Stomach (tissue), 9 donors: Measurements from ENCODE around the gene H2BK1. TPM values are rescaled to one million over a fixed set of nuclear protein-coding genes. Genes with fewer than 3 reads are reported as not detected.
A peak's percentile ranks its signal among the peaks of the same experiment; 100 is the strongest.

ENCODE experiments used
- DNase-seq, 2 donors: peaks; one replicate each; pipeline versions ENCODE4 v3.0.0 to v3.0.0-alpha.2; 2013 to 2019
- H3K27ac ChIP-seq, 5 donors: fragments of 200-600 bp in 4 of 5; sonication (generic) in 4 of 5; one replicate each; pipeline ENCODE4 v1.5.1; 2013 to 2019; ENCODE audit warnings: mild to moderate bottlenecking in 1 of 5, moderate library complexity in 1 of 5
- H3K27me3 ChIP-seq, 3 donors: fragments of 200-600 bp; sonication (generic); one replicate each; pipeline ENCODE4 v1.5.1; 2017 to 2019; ENCODE audit warnings: mixed run types in 1 of 3
- H3K36me3 ChIP-seq, 4 donors: fragments of 200-600 bp; sonication (generic); 1 replicate in 3 of 4; 2 replicates in 1 of 4; pipeline ENCODE4 v1.5.1; 2016 to 2019
- H3K4me1 ChIP-seq, 4 donors: fragments of 200-600 bp; sonication (generic); one replicate each; pipeline ENCODE4 v1.5.1; 2016 to 2019
- H3K4me3 ChIP-seq, 4 donors: fragments of 200-600 bp; sonication (generic) in 3 of 4; one replicate each; pipeline ENCODE4 v1.5.1; 2016 to 2019; ENCODE audit warnings: mild to moderate bottlenecking in 1 of 4
- H3K9me3 ChIP-seq, 4 donors: fragments of 200-600 bp; sonication (generic); one replicate each; pipeline ENCODE4 v1.5.1; 2016 to 2019
- CTCF ChIP-seq, 7 experiments: fragments of 450-650 bp in 4 of 7; fragments of 200-600 bp in 3 of 7; sonication (generic) in 3 of 7; IDR thresholded peaks; one replicate each; pipeline ENCODE4 v1.5.1; 2016 to 2019; ENCODE audit warnings: antibody characterized with exemption in 7 of 7, control low read depth in 2 of 7, mild to moderate bottlenecking in 1 of 7
- EP300 ChIP-seq: sonication (generic); formaldehyde crosslinking; IDR thresholded peaks from one replicate; pipeline ENCODE4 v1.6.1; 2017; ENCODE audit warnings: antibody characterized with exemption
- POLR2A ChIP-seq, 4 donors: fragments of 450-650 bp; IDR thresholded peaks; one replicate each; pipeline ENCODE4 v1.6.1; 2016; ENCODE audit warnings: antibody characterized with exemption in 4 of 4, control low read depth in 2 of 4, mild to moderate bottlenecking in 1 of 4, moderate library complexity in 1 of 4
- POLR2AphosphoS5 ChIP-seq, 3 donors: sonication (generic); formaldehyde crosslinking; IDR thresholded peaks; one replicate each; pipeline ENCODE4 v1.6.1; 2016; ENCODE audit warnings: antibody characterized with exemption in 3 of 3
- WGBS, 5 donors: extraction: QIAGEN DNeasy Blood & Tissue Kit in 3 of 5; methylation state at CpG; one replicate each; pipeline versions ENCODE4 v1.1.5 to v1.1.7; 2013 to 2018; 5-methylcytosine and 5-hydroxymethylcytosine counted together
- intact Hi-C: fragments of 100-400 bp; cut with DNase I; formaldehyde crosslinking; loops from one replicate; pipeline ENCODE4 v1.15.1; 2023; ENCODE audit warnings: low total_unique reads
- polyA plus RNA-seq, 3 donors: library from polyadenylated mRNA; stranded (reverse); fragments of 200-250 nt; gene quantifications; one replicate each; pipeline ENCODE4 v1.2.3, GENCODE V29; 2013
- total RNA-seq, 5 donors: library from RNA; depleted of rRNA; stranded (reverse); fragments of >200 nt; gene quantifications; one replicate each; pipeline versions ENCODE4 v1.1.0 to v1.2.3, GENCODE V29; 2014 to 2016
- donor health status: healthy with polysubstance abuse.
- donor health status: Bipolar disorder and iron deficiency.
- donor health status: healthy.

Gene H2BK1
- total and polyA plus RNA-seq, 8 donors: not detected

DNA sequence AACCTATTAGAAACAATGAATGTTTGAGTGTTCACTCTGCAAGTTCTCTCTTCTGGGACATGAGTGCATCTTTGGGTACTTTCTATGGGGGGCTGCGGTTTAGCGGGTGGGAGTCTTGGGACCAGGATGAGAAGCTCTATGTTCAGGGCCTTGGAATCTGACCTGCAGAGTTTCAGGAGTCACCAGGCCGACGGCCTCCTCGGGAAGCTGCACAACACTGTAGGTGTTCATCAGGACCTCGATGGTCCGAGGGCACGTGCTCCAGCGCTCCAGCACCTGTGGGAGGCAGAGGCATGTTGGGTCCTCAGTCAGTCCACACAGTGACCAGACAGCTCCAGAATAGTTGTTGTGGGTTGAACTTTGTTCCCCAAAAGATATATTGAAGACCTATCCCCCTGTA, 33.9 kb downstream of the H2BK1 start:
- TF ChIP-seq EP300 (no peak), POLR2A (IDR thresholded peaks at IDR 0.05) (no peak), CTCF (IDR thresholded peaks at IDR 0.05) (no peak), POLR2AphosphoS5 (IDR thresholded peaks at IDR 0.05) (no peak)
- H3K4me1 ChIP-seq: peaks cover 0 to 10% (median 5%) of the 10 kb centered on the region in 4 donors
- peak in 1 of 2 donors; percentile 9 for DNase-seq
- no peak overlapping the region for H3K4me3 ChIP-seq
- no peaks in the 10 kb centered on the region for H3K9me3 ChIP-seq
- WGBS, 5 donors: 87 to 93% (median 90%) methylated on average over 9 of the region's 9 CpGs
- peaks cover 0 to 95% (median 47%) of the 10 kb centered on the region in 3 donors for H3K27me3 ChIP-seq
- no peaks in the 10 kb centered on the region for H3K36me3 ChIP-seq
- intact Hi-C loops: no loop called here
- H3K27ac ChIP-seq: no peak overlapping the region

DNA sequence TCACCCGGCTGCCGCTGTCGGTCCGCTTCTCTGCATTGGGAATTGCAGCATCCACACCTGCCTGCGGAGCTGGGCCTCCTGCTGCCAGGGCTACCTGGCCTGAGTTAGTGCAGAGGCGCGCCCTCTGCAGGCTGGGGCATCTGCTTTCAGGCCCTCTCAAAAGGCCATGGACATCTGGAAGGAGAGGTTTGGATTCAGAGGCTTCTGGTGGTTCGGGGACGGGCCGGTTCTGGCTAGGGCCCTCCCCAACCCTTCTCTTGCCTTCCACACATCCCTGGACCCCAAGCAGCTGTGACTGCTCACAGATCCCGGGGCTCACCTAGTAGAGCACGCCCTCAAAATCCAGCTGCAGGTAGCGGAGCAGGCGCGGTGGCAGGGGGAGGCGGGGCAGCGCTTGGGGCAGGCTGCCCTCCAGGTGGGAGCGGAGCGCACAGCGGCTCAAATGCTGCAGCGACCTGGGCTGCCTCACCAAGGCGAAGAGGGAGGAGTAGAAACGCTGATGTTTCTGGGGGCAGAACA, 34.4 kb downstream of the H2BK1 start:
- no peak for TF ChIP-seq POLR2A (IDR thresholded peaks at IDR 0.05)
- TF ChIP-seq CTCF (IDR thresholded peaks at IDR 0.05): no peak
- TF ChIP-seq POLR2AphosphoS5 (IDR thresholded peaks at IDR 0.05): no peak
- no peak for TF ChIP-seq EP300
- Histone ChIP-seq H3K4me1 (peaks cover 0 to 10% (median 5%) of the 10 kb centered on the region in 4 donors), H3K27me3 (peaks cover 0 to 95% (median 44%) of the 10 kb centered on the region in 3 donors), H3K27ac (no peak overlapping the region), H3K4me3 (no peak overlapping the region), H3K9me3 (no peaks in the 10 kb centered on the region), H3K36me3 (no peaks in the 10 kb centered on the region)
- DNase-seq: peak in 1 of 2 donors; percentile 24
- 65 to 74% (median 69%) methylated on average over 9 to 23 of the region's 23 CpGs for WGBS, 5 donors
- intact Hi-C loops: no loop called here

DNA sequence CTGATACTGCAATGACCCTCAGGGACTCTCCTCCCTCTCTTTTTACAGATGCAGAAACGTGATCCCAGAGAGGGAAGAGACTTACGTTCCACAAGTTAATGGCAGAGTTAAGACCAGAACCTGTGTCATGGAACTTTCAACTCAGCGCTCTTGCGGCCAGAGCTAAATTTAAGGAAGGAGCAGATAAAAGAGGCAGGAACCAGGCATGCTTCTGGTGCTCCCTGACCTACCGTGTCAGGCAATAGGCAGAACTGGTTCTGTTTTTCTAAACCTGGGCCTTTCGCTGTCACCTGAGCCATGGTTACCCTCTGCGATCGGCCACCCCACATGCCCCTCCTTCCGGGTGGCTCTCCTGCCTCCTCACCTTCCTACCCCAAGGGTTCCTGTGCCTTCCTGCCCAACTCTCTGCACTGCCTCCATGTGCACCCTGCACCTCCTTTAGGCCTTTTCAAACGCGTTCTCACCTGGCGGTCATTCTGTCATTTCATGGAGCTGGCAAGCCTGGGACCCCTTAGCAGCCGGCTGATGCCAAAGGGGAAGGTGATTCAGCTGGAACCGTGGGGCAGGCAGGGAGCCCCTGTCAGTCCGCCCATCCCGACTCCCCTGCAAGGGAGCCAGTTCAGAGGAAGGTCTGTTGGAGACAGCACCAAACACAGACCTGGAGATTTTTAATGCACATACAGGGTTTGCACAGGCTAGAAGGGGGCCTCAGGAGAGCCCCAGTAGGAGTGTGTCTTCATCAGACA, 35.1 kb downstream of the H2BK1 start:
- WGBS, 5 donors: 80 to 83% (median 82%) methylated on average over 13 to 16 of the region's 16 CpGs
- DNase-seq: peak in 1 of 2 donors; percentile 7
- Histone ChIP-seq H3K4me1 (peaks cover 0 to 10% (median 5%) of the 10 kb centered on the region in 4 donors), H3K4me3 (no peak overlapping the region), H3K36me3 (no peaks in the 10 kb centered on the region), H3K9me3 (no peaks in the 10 kb centered on the region), H3K27me3 (peaks cover 0 to 95% (median 43%) of the 10 kb centered on the region in 3 donors), H3K27ac (no peak overlapping the region)
- no peak for TF ChIP-seq CTCF (IDR thresholded peaks at IDR 0.05)
- no peak for TF ChIP-seq POLR2AphosphoS5 (IDR thresholded peaks at IDR 0.05)
- TF ChIP-seq EP300: no peak
- TF ChIP-seq POLR2A (IDR thresholded peaks at IDR 0.05): no peak
- intact Hi-C loops: no loop called here

DNA sequence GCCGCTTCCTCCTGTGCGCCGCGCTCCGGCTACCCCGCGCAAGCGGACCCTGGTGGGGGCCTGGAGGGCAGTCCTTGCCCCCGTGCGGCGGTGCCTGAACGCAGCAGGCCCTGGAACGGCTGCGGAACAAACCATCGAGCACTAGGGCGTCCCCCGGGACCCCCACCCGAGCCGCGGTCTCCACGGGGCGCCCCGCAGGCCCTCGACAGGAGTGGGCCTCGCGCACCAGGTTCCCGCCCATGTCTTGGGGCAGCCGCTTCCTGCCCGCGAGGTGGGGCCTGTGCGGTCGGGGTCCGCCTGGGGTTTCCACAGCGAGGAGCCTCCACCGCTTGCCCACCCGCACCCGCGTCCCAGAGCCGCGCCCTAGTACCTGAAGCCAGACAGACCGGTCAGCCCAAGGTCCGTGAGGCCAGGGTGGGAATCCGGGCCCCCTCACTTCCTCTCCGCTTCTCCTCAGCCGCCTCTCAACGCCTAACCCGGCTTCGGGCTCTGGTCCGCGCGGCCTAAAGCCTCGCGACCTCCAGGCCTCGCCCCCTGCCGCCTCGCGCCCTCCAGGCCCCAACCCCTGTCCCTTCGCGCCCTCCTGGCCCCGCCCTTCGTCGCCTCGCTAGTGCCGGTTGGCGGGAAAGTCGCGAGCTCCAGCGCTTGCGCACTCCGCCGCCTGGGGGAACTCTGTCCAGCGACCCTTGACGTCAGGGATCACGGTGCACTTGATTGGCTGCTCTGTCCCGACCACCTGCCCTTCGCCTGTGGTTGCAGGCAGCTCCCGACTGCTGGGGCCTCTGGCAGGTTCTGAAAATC, 35.8 kb downstream of the H2BK1 start:
- intact Hi-C loops: no loop called here
- Histone ChIP-seq H3K9me3 (no peaks in the 10 kb centered on the region), H3K4me3 (no peak overlapping the region), H3K36me3 (no peaks in the 10 kb centered on the region), H3K4me1 (peaks cover 0 to 10% (median 5%) of the 10 kb centered on the region in 4 donors), H3K27me3 (peaks cover 0 to 95% (median 39%) of the 10 kb centered on the region in 3 donors), H3K27ac (no peak overlapping the region)
- TF ChIP-seq EP300 (no peak), POLR2AphosphoS5 (IDR thresholded peaks at IDR 0.05) (no peak), POLR2A (IDR thresholded peaks at IDR 0.05) (no peak), CTCF (IDR thresholded peaks at IDR 0.05) (no peak)
- WGBS, 5 donors: 49 to 66% (median 57%) methylated on average over 47 to 77 of the region's 77 CpGs
- DNase-seq: peak; percentile 27 to 75
